H1 (cell line): Measurements from ENCODE around the gene BRICD5. TPM values are rescaled to one million over a fixed set of nuclear protein-coding genes. Genes with fewer than 3 reads are reported as not detected.

Experiments
- CTCF ChIA-PET: fragments of 300-600 bp; sonication (Branson Sonifier 250); formaldehyde crosslinking; loops from one replicate; lab custom pipeline; 2021; ENCODE audit not compliant: partially characterized antibody; lab: Charles Lee
- POLR2A ChIA-PET: fragments of 300-600 bp; sonication (Branson Sonifier 250); formaldehyde crosslinking; loops from one replicate; lab custom pipeline; 2021; ENCODE audit warnings: inconsistent platforms; ENCODE audit not compliant: partially characterized antibody; lab: Charles Lee
- DNase-seq, 2 experiments: peaks; one replicate each; pipeline versions ENCODE4 v3.0.0 to v3.0.0-alpha.2; 2010 to 2022; ENCODE audit warnings: low spot score in 2 of 2, low read depth in 1 of 2, mixed read lengths in 1 of 2
- FAIRE-seq: peaks from 2 replicates; lab custom pipeline; 2011; peaks lifted over from hg19 to GRCh38; lab: Jason Lieb, UNC
- H2AFZ ChIP-seq: 2 replicates; pipeline ENCODE4 v1.8.1; 2012; ENCODE audit warnings: low read length, inconsistent platforms
- H2AK5ac ChIP-seq: 2 replicates; pipeline ENCODE4 v1.6.1; 2013; ENCODE audit warnings: low read depth, low read length
- H2BK120ac ChIP-seq: replicated peaks from 2 replicates; pipeline ENCODE3; 2013; ENCODE audit warnings: low read depth, low read length, inconsistent platforms
- H2BK12ac ChIP-seq: 2 replicates; pipeline ENCODE4 v1.6.1; 2013; ENCODE audit warnings: low read depth, low read length
- H2BK15ac ChIP-seq: 2 replicates; pipeline ENCODE4 v1.6.1; 2013; ENCODE audit warnings: low read length
- H2BK20ac ChIP-seq: 2 replicates; pipeline ENCODE4 v1.6.1; 2013; ENCODE audit warnings: low read length
- H2BK5ac ChIP-seq: 2 replicates; pipeline ENCODE4 v1.6.1; 2013; ENCODE audit warnings: low read depth, low read length
- H3K14ac ChIP-seq: 2 replicates; pipeline ENCODE4 v1.6.1; 2013; ENCODE audit warnings: inconsistent platforms; ENCODE audit not compliant: insufficient read length
- H3K18ac ChIP-seq: 2 replicates; pipeline ENCODE4 v1.6.1; 2013; ENCODE audit warnings: low read length; ENCODE audit errors: extremely low read depth
- H3K23ac ChIP-seq: 2 replicates; pipeline ENCODE4 v1.6.1; 2013; ENCODE audit warnings: inconsistent platforms; ENCODE audit not compliant: insufficient read length
- H3K23me2 ChIP-seq: 2 replicates; pipeline ENCODE4 v1.6.1; 2013; ENCODE audit warnings: low read depth, low read length
- H3K27ac ChIP-seq: 2 replicates; pipeline ENCODE4 v1.6.1; 2011; ENCODE audit warnings: low read depth, low read length, inconsistent platforms
- H3K27me3 ChIP-seq, 4 experiments: replicated peaks in 1 of 4; 1 replicate in 1 of 4; 2 replicates in 3 of 4; pipeline versions ENCODE4 v1.6.1 to v1.8.1; 2011 to 2013; ENCODE audit warnings: low read length in 3 of 4, mild to moderate bottlenecking in 3 of 4, inconsistent platforms in 2 of 4, mixed read lengths in 2 of 4, moderate library complexity in 1 of 4; ENCODE audit not compliant: control insufficient read depth in 3 of 4, insufficient read depth in 3 of 4; ENCODE audit errors: extremely low read depth in 1 of 4
- H3K36me3 ChIP-seq, 4 experiments: 2 replicates each; pipeline versions ENCODE4 v1.6.1 to v1.8.1; 2011 to 2013; ENCODE audit warnings: mild to moderate bottlenecking in 4 of 4, low read length in 3 of 4, moderate library complexity in 2 of 4, control low read depth in 1 of 4, inconsistent platforms in 1 of 4; ENCODE audit not compliant: insufficient read depth in 4 of 4, control insufficient read depth in 2 of 4
- H3K4ac ChIP-seq: replicated peaks from 2 replicates; pipeline ENCODE3; 2013; ENCODE audit warnings: low read length, low read depth, mixed read lengths, inconsistent platforms; ENCODE audit not compliant: insufficient read length
- H3K4me1 ChIP-seq, 4 experiments: replicated peaks in 1 of 4; 1 replicate in 1 of 4; 2 replicates in 3 of 4; pipeline versions ENCODE4 v1.6.1 to v1.8.1; 2011 to 2013; ENCODE audit warnings: low read length in 3 of 4, inconsistent platforms in 2 of 4, mixed read lengths in 1 of 4; ENCODE audit not compliant: insufficient read depth in 4 of 4, control insufficient read depth in 3 of 4
- H3K4me2 ChIP-seq, 2 experiments: 2 replicates each; pipeline versions ENCODE4 v1.6.1 to v1.8.1; 2011 to 2013; ENCODE audit warnings: low read depth in 2 of 2, low read length in 2 of 2, control low read depth in 1 of 2, inconsistent platforms in 1 of 2, mild to moderate bottlenecking in 1 of 2; ENCODE audit not compliant: insufficient read depth in 1 of 2
- H3K4me3 ChIP-seq, 4 experiments: fragments of 200-600, 300-600 bp in 1 of 4; sonication (generic), shearing (Covaris generic), sonication (Bioruptor Twin) in 1 of 4; 2 replicates each; pipeline versions ENCODE4 v1.5.1 to v1.8.1; 2011 to 2016; ENCODE audit warnings: low read length in 4 of 4, low read depth in 3 of 4, control low read depth in 2 of 4, inconsistent platforms in 2 of 4, mild to moderate bottlenecking in 2 of 4, mixed read lengths in 1 of 4, moderate library complexity in 1 of 4; ENCODE audit not compliant: insufficient read depth in 2 of 4; ENCODE audit errors: extremely low read depth in 1 of 4
- H3K56ac ChIP-seq: replicated peaks from 2 replicates; pipeline ENCODE3; 2013; ENCODE audit warnings: low read depth, mild to moderate bottlenecking, mixed read lengths, low read length, inconsistent platforms; ENCODE audit not compliant: insufficient read length
- H3K79me1 ChIP-seq: 2 replicates; pipeline ENCODE4 v1.6.1; 2013; ENCODE audit warnings: low read depth, low read length, control low read depth
- H3K79me2 ChIP-seq, 2 experiments: 2 replicates each; pipeline versions ENCODE4 v1.6.1 to v1.8.1; 2012 to 2013; ENCODE audit warnings: low read length in 2 of 2, mild to moderate bottlenecking in 2 of 2, inconsistent platforms in 1 of 2; ENCODE audit not compliant: insufficient read depth in 2 of 2, control insufficient read depth in 1 of 2
- H3K9ac ChIP-seq, 4 experiments: replicated peaks in 1 of 4; 1 replicate in 1 of 4; 2 replicates in 3 of 4; pipeline versions ENCODE4 v1.6.1 to v1.8.1; 2011 to 2013; ENCODE audit warnings: low read depth in 3 of 4, low read length in 3 of 4, control low read depth in 2 of 4, mild to moderate bottlenecking in 2 of 4, moderate library complexity in 2 of 4, inconsistent platforms in 1 of 4; ENCODE audit errors: extremely low read depth in 1 of 4
- H3K9me3 ChIP-seq, 2 experiments: 2 replicates each; pipeline versions ENCODE4 v1.6.1 to v1.8.1; 2012 to 2013; ENCODE audit warnings: mild to moderate bottlenecking in 2 of 2, moderate library complexity in 2 of 2, control low read depth in 1 of 2, inconsistent platforms in 1 of 2, low read depth in 1 of 2, low read length in 1 of 2, mixed read lengths in 1 of 2; ENCODE audit not compliant: insufficient read depth in 2 of 2
- H4K20me1 ChIP-seq, 2 experiments: replicated peaks in 1 of 2; 2 replicates each; pipeline versions ENCODE3 to v1.8.1; 2011 to 2013; ENCODE audit warnings: inconsistent platforms in 2 of 2, low read length in 2 of 2, mild to moderate bottlenecking in 1 of 2; ENCODE audit not compliant: insufficient read depth in 2 of 2, control insufficient read depth in 1 of 2
- H4K5ac ChIP-seq: 2 replicates; pipeline ENCODE4 v1.6.1; 2013; ENCODE audit warnings: low read length, low read depth, mixed read lengths, inconsistent platforms; ENCODE audit not compliant: insufficient read length
- H4K8ac ChIP-seq: 2 replicates; pipeline ENCODE4 v1.8.0; 2013; ENCODE audit warnings: mild to moderate bottlenecking, moderate library complexity, low read length, inconsistent platforms; ENCODE audit not compliant: insufficient read depth; ENCODE audit errors: extremely low read depth
- H4K91ac ChIP-seq: replicated peaks from 2 replicates; pipeline ENCODE3; 2013; ENCODE audit warnings: low read length, mixed read lengths, inconsistent platforms; ENCODE audit not compliant: insufficient read length
- GABPA ChIP-seq: IDR thresholded peaks from 2 replicates; pipeline ENCODE4 v1.6.1; 2011; ENCODE audit warnings: mild to moderate bottlenecking, low read length, moderate library complexity, borderline replicate concordance; ENCODE audit not compliant: insufficient read depth
- POLR2AphosphoS5 ChIP-seq: IDR thresholded peaks from 2 replicates; pipeline ENCODE4 v1.6.1; 2011; ENCODE audit warnings: low read depth, low read length
- WGBS, 2 experiments: shearing (Covaris generic) in 1 of 2; methylation state at CpG; one replicate each; pipeline versions ENCODE4 v1.1.6 to v1.1.7; 2013 to 2015; ENCODE audit warnings: low lambda C conversion rate in 2 of 2, mixed read lengths in 2 of 2, inconsistent platforms in 1 of 2, low coverage in 1 of 2, missing lambda C conversion rate in 1 of 2; ENCODE audit not compliant: insufficient replicate concordance in 2 of 2, insufficient coverage in 1 of 2, insufficient read length in 1 of 2; ENCODE audit errors: extremely low coverage in 1 of 2, missing lambda C conversion rate in 1 of 2; 5-methylcytosine and 5-hydroxymethylcytosine counted together
- polyA plus RNA-seq, 7 experiments: library from polyadenylated mRNA; depleted of rRNA in 3 of 7; stranded (reverse) in 5 of 7; unstranded in 2 of 7; fragments of >200 nt in 5 of 7; fragments of 200-250 nt in 2 of 7; gene quantifications; 1 replicate in 5 of 7; 2 replicates in 1 of 7; 4 replicates in 1 of 7; pipeline versions ENCODE4 v1.2.1 to v1.2.3, GENCODE V29; 2011 to 2013; ENCODE audit warnings: missing spikeins in 2 of 7, mixed read lengths in 2 of 7
- total RNA-seq: library from RNA; stranded (reverse); fragmentation: NEBNext Ultra II Directional; extraction: Animal tissue kit (Norgen Biotek cat#: 25700); gene quantifications from 2 replicates; pipeline ENCODE4 v1.2.1, GENCODE V29; 2021

The BRICD5 gene
- total and polyA plus RNA-seq, 2 of the 8 experiments (the other 6 are each of a cell fraction or from before 2014, with no cell fraction given): 8.5 to 14.2 TPM

DNA sequence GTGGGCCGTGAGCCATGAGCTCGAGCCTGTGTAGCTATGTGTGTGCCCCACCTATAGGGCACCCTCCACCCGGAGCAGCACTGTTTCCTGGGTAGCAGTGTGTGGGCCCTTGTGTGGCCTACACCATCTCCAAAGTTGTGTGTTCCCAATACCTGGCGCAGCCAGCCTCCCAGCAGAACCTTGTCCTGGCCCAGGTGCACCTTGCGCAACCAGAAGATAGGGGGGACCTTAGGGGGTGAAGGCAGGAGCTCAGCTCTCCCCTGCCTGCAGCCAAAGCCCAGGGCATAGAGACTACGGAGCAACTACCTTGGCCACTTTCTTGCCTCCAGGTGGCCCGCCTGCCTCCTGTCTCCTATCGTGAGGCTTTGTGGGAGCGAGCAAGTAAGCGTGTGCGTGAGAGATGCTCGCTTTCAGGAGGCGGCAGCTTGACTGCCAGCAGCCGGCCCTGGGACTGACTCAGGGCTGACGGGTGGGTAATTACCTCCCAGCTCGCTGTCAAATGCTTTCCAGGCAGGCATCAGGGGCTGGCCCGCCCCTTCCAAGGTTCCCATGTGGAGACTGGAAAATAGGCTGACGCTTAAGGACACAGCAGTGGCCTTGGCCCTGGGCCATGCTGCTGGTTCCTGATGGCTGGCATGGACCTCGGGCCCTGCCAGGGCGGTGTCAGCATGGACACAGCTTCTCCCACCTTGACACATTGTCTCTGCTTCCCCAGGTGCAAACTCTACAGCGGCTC, 36.1 kb downstream of the BRICD5 start:
- no peak overlapping the region for H2BK120ac ChIP-seq
- H3K79me1 ChIP-seq: no peaks in the 10 kb centered on the region
- peaks cover 2 to 25% of the 10 kb centered on the region in 2 experiments for H4K20me1 ChIP-seq
- no peak overlapping the region for H3K56ac ChIP-seq
- no peak overlapping the region for H4K8ac ChIP-seq
- H3K9ac ChIP-seq: no peak overlapping the region
- no peaks in the 10 kb centered on the region for H3K9me3 ChIP-seq
- H3K4me3 ChIP-seq: no peak overlapping the region
- 93% methylated on average over 21 of the region's 21 CpGs; no CpG with 5 or more reads in 1 of the 2 experiments for WGBS, 2 experiments
- H3K79me2 ChIP-seq: no peaks in the 10 kb centered on the region
- H3K23me2 ChIP-seq: no peaks in the 10 kb centered on the region; the same call in 1 of the 2 replicates
- no peak overlapping the region for H2BK20ac ChIP-seq
- no peak overlapping the region for H3K14ac ChIP-seq
- no peak overlapping the region for H3K23ac ChIP-seq
- no peak overlapping the region for H3K4ac ChIP-seq
- H3K27ac ChIP-seq: no peak overlapping the region
- H2BK12ac ChIP-seq: no peak overlapping the region
- no peak overlapping the region for H2BK15ac ChIP-seq
- H3K27me3 ChIP-seq: no peaks in the 10 kb centered on the region; a peak in 1 of 7 replicates
- ChIA-PET CTCF (no interaction called here), POLR2A (interaction anchor here (1.3 to 13.5 kb wide), 2 partner anchors 18 to 20 kb away, joined by 3 to 312 read pairs; partner anchors contain the start of gene TRAF7)
- 0 out of 2 replicates have a peak, but pooled peaks have one; percentile 6 for TF ChIP-seq POLR2AphosphoS5
- no peak for TF ChIP-seq GABPA
- no peak overlapping the region for H3K18ac ChIP-seq
- DNase-seq (no peak), FAIRE-seq (no peak)
- H3K4me2 ChIP-seq: no peak overlapping the region
- H2BK5ac ChIP-seq: no peak overlapping the region
- no peak overlapping the region for H4K91ac ChIP-seq
- no peak overlapping the region for H2AK5ac ChIP-seq
- H3K4me1 ChIP-seq: no peaks in the 10 kb centered on the region; a peak in 1 of 7 replicates
- H2AFZ ChIP-seq: no peak overlapping the region
- no peak overlapping the region for H4K5ac ChIP-seq
- H3K36me3 ChIP-seq: peaks cover 24 to 68% (median 34%) of the 10 kb centered on the region in 4 experiments
